CD4-positive, alpha-beta T cell (primary cell): ENCODE measurements around the gene ITGB6. TPM values are rescaled to one million over a fixed set of nuclear protein-coding genes. Genes with fewer than 3 reads are reported as not detected.

Experiments
- ATAC-seq: fragments of 200-7000 bp; cut with Tn5 transposase; one replicate; pipeline ENCODE4 v1.10.0; 2022; ENCODE audit warnings: mild to moderate bottlenecking; ENCODE audit not compliant: poor library complexity
- CTCF ChIA-PET: fragments of 350-600 bp; sonication (Branson Sonifier 250); formaldehyde crosslinking; loops from one replicate; lab custom pipeline; 2021; ENCODE audit warnings: antibody characterized with exemption, inconsistent platforms; lab: Charles Lee
- POLR2A ChIA-PET: fragments of 350-600 bp; sonication (Branson Sonifier 250); formaldehyde crosslinking; loops from one replicate; lab custom pipeline; 2021; ENCODE audit warnings: antibody characterized with exemption, inconsistent platforms; lab: Charles Lee
- DNase-seq, 14 experiments: peaks; one replicate each; pipeline ENCODE4 v3.0.0-alpha.2; 2013 to 2020; ENCODE audit warnings: mixed read lengths in 2 of 14
- H3K27ac ChIP-seq, 2 donors: one replicate each; pipeline versions ENCODE4 v1.5.1 to v1.7.0; 2013; ENCODE audit warnings: low read length in 2 of 2, low read depth in 1 of 2, mild to moderate bottlenecking in 1 of 2
- H3K27me3 ChIP-seq, 2 experiments: 1 replicate in 1 of 2; 2 replicates in 1 of 2; pipeline versions ENCODE4 v1.6.1 to v1.7.0; 2013; ENCODE audit warnings: low read length in 2 of 2, control low read depth in 1 of 2, mild to moderate bottlenecking in 1 of 2, moderate library complexity in 1 of 2; ENCODE audit not compliant: insufficient read depth in 2 of 2, control insufficient read depth in 1 of 2
- H3K36me3 ChIP-seq: one replicate; pipeline ENCODE4 v1.6.1; 2013; ENCODE audit warnings: low read length, control low read depth; ENCODE audit not compliant: insufficient read depth
- H3K4me1 ChIP-seq: one replicate; pipeline ENCODE4 v1.6.1; 2013; ENCODE audit warnings: low read length, control low read depth; ENCODE audit not compliant: insufficient read depth
- H3K4me3 ChIP-seq: one replicate; pipeline ENCODE4 v1.5.1; 2013; ENCODE audit warnings: mild to moderate bottlenecking, low read length, moderate library complexity
- H3K9me3 ChIP-seq, 2 experiments: 1 replicate in 1 of 2; 2 replicates in 1 of 2; pipeline versions ENCODE4 v1.6.1 to v1.7.0; 2013; ENCODE audit warnings: low read length in 2 of 2, mild to moderate bottlenecking in 2 of 2, control low read depth in 1 of 2, moderate library complexity in 1 of 2; ENCODE audit not compliant: control insufficient read depth in 1 of 2, insufficient read depth in 1 of 2
- H3K27ac Mint-ChIP-seq: one replicate; pipeline ENCODE4 v1.8.0; 2020; ENCODE audit warnings: mixed read lengths
- H3K27me3 Mint-ChIP-seq: one replicate; pipeline ENCODE4 v1.8.0; 2021; ENCODE audit warnings: mixed read lengths
- H3K36me3 Mint-ChIP-seq: one replicate; pipeline ENCODE4 v1.8.0; 2021; ENCODE audit warnings: low read depth, mixed read lengths
- H3K4me1 Mint-ChIP-seq: one replicate; pipeline ENCODE4 v1.8.0; 2021; ENCODE audit warnings: low read depth, mixed read lengths
- H3K4me3 Mint-ChIP-seq: one replicate; pipeline ENCODE4 v1.8.0; 2020; ENCODE audit warnings: mild to moderate bottlenecking, mixed read lengths
- H3K9me3 Mint-ChIP-seq: one replicate; pipeline ENCODE4 v1.8.0; 2020; ENCODE audit warnings: mixed read lengths
- intact Hi-C, 2 experiments: fragments of 100-400 bp; cut with DNase I in 1 of 2; cut with micrococcal nuclease in 1 of 2; formaldehyde crosslinking; loops; one replicate each; pipeline versions ENCODE4 v1.15.1 to v1.9.0; 2023 to 2025; cut with DNase I, micrococcal nuclease
- total RNA-seq, 174 experiments: library from RNA in 2 of 174; stranded (reverse) in 2 of 174; gene quantifications; one replicate each; pipeline ENCODE4 v1.2.3 and lab custom pipeline; 2021 to 2026
- TF ChIP-seq, protein P1 (sequence below): fragments of 200-600 bp; IDR thresholded peaks from one replicate; pipeline ENCODE4 v1.8.0; 2022; ENCODE audit warnings: antibody characterized with exemption, mild to moderate bottlenecking

Gene ITGB6
- total RNA-seq, 2 experiments from 2014 or later: not detected

GRCh38 chr2:160209516-160209856, 9.4 kb upstream of the ITGB6 start:
- Mint-ChIP-seq H3K4me3 (no peak overlapping the region), H3K36me3 (no peaks in the 10 kb centered on the region), H3K27me3 (no peaks in the 10 kb centered on the region), H3K9me3 (no peaks in the 10 kb centered on the region), H3K27ac (no peak overlapping the region), H3K4me1 (peaks cover 6% of the 10 kb centered on the region)
- Histone ChIP-seq H3K27ac (no peak overlapping the region), H3K9me3 (no peaks in the 10 kb centered on the region), H3K36me3 (no peaks in the 10 kb centered on the region), H3K4me1 (no peaks in the 10 kb centered on the region), H3K4me3 (no peak overlapping the region), H3K27me3 (no peaks in the 10 kb centered on the region)
- no peak for ATAC-seq
- CTCF ChIA-PET: interaction anchor here (1.3 to 1.6 kb wide), 4 partner anchors 17 to 785 kb away, joined by 3 to 6 read pairs (median 3); no protein-coding TSS in a partner anchor
- TF ChIP-seq, protein P1, sequence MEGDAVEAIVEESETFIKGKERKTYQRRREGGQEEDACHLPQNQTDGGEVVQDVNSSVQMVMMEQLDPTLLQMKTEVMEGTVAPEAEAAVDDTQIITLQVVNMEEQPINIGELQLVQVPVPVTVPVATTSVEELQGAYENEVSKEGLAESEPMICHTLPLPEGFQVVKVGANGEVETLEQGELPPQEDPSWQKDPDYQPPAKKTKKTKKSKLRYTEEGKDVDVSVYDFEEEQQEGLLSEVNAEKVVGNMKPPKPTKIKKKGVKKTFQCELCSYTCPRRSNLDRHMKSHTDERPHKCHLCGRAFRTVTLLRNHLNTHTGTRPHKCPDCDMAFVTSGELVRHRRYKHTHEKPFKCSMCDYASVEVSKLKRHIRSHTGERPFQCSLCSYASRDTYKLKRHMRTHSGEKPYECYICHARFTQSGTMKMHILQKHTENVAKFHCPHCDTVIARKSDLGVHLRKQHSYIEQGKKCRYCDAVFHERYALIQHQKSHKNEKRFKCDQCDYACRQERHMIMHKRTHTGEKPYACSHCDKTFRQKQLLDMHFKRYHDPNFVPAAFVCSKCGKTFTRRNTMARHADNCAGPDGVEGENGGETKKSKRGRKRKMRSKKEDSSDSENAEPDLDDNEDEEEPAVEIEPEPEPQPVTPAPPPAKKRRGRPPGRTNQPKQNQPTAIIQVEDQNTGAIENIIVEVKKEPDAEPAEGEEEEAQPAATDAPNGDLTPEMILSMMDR: no peak
- DNase-seq: peak in 2 of 14 experiments; percentile 18 to 23
- POLR2A ChIA-PET: no interaction called here
- intact Hi-C loops: no loop called here

- Mint-ChIP-seq H3K4me3 (no peak overlapping the region), H3K9me3 (no peaks in the 10 kb centered on the region), H3K27me3 (no peaks in the 10 kb centered on the region), H3K36me3 (no peaks in the 10 kb centered on the region), H3K4me1 (peaks cover 6% of the 10 kb centered on the region), H3K27ac (no peak overlapping the region)
- no peaks in the 10 kb centered on the region for H3K4me1 ChIP-seq
- TF ChIP-seq, protein P1: no peak
- intact Hi-C loops: no loop called here
- ATAC-seq (no peak), DNase-seq (no peak)
- no peaks in the 10 kb centered on the region for H3K27me3 ChIP-seq
- ChIA-PET POLR2A (no interaction called here), CTCF (interaction anchor here (1.4 to 1.5 kb wide), 2 partner anchors 111 to 786 kb away, joined by 3 read pairs; no protein-coding TSS in a partner anchor)
- H3K4me3 ChIP-seq: no peak overlapping the region
- H3K36me3 ChIP-seq: no peaks in the 10 kb centered on the region
- no peaks in the 10 kb centered on the region for H3K9me3 ChIP-seq
- no peak overlapping the region for H3K27ac ChIP-seq
These were observed 8.8 kb upstream of the ITGB6 start for GRCh38 chr2:160208655-160209515.

GRCh38 chr2:160207804-160208654, 8.0 kb upstream of the ITGB6 start:
- H3K27ac Mint-ChIP-seq: no peak overlapping the region
- no peak for ATAC-seq
- CTCF ChIA-PET: no interaction called here

More at GRCh38 chr2:160207804-160208654, 8.0 kb upstream of the ITGB6 start:
- H3K9me3 ChIP-seq: no peaks in the 10 kb centered on the region
- Mint-ChIP-seq H3K4me1 (peaks cover 6% of the 10 kb centered on the region), H3K4me3 (no peak overlapping the region), H3K36me3 (no peaks in the 10 kb centered on the region), H3K27me3 (no peaks in the 10 kb centered on the region), H3K9me3 (no peaks in the 10 kb centered on the region)
- peak in 2 of 14 experiments; percentile 20 to 38 for DNase-seq
- H3K27ac ChIP-seq: no peak overlapping the region
- TF ChIP-seq, protein P1: no peak
- intact Hi-C loops: no loop called here
- H3K36me3 ChIP-seq: no peaks in the 10 kb centered on the region
- no peaks in the 10 kb centered on the region for H3K4me1 ChIP-seq
- POLR2A ChIA-PET: interaction anchor here (1.0 kb wide), 1 partner anchor 94 kb away, joined by 3 read pairs; no protein-coding TSS in a partner anchor
- H3K27me3 ChIP-seq: no peaks in the 10 kb centered on the region
- H3K4me3 ChIP-seq: no peak overlapping the region
